Measurements from ENCODE around the gene SHKBP1. TPM values are rescaled to one million over a fixed set of nuclear protein-coding genes. Genes with fewer than 3 reads are reported as not detected.

SHKBP1 gene
- total RNA-seq, 1 donor from 2014 or later = 192 TPM

DNA sequence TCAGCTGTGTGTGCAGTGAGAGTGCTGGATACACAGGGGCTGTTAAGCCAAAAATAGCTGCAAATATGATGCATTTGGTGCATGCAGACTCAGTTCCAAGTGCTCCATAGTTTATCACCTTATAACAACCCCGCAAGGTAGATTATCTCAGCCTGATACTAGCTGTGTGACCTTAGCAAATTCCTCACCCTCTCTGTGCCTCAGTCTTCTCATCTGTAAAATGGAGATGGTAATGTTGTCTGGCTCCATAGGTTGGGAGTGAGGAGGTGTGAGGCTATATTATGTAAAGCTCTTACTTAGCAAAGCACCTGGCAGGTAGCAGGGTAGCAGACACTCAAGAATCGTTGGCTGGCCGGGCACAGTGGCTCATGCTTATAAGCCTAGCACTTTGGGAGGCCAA lies 23.8 kb upstream of the SHKBP1 start:
- intact Hi-C loops (cut with DNase I) = no loop called here
- TF ChIP-seq, protein P1, sequence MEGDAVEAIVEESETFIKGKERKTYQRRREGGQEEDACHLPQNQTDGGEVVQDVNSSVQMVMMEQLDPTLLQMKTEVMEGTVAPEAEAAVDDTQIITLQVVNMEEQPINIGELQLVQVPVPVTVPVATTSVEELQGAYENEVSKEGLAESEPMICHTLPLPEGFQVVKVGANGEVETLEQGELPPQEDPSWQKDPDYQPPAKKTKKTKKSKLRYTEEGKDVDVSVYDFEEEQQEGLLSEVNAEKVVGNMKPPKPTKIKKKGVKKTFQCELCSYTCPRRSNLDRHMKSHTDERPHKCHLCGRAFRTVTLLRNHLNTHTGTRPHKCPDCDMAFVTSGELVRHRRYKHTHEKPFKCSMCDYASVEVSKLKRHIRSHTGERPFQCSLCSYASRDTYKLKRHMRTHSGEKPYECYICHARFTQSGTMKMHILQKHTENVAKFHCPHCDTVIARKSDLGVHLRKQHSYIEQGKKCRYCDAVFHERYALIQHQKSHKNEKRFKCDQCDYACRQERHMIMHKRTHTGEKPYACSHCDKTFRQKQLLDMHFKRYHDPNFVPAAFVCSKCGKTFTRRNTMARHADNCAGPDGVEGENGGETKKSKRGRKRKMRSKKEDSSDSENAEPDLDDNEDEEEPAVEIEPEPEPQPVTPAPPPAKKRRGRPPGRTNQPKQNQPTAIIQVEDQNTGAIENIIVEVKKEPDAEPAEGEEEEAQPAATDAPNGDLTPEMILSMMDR (IDR thresholded peaks at IDR 0.05) = no peak
- no peaks in the 10 kb centered on the region for H3K4me1 ChIP-seq
- H3K27me3 ChIP-seq = no peaks in the 10 kb centered on the region
- DNase-seq (ENCODE audit: low spot score in 2 of 2) = no peak
- no peaks in the 10 kb centered on the region for H3K9me3 ChIP-seq
- no peak overlapping the region for H3K27ac ChIP-seq
- no peak overlapping the region for H3K4me3 ChIP-seq
- H3K36me3 ChIP-seq = no peaks in the 10 kb centered on the region

DNA sequence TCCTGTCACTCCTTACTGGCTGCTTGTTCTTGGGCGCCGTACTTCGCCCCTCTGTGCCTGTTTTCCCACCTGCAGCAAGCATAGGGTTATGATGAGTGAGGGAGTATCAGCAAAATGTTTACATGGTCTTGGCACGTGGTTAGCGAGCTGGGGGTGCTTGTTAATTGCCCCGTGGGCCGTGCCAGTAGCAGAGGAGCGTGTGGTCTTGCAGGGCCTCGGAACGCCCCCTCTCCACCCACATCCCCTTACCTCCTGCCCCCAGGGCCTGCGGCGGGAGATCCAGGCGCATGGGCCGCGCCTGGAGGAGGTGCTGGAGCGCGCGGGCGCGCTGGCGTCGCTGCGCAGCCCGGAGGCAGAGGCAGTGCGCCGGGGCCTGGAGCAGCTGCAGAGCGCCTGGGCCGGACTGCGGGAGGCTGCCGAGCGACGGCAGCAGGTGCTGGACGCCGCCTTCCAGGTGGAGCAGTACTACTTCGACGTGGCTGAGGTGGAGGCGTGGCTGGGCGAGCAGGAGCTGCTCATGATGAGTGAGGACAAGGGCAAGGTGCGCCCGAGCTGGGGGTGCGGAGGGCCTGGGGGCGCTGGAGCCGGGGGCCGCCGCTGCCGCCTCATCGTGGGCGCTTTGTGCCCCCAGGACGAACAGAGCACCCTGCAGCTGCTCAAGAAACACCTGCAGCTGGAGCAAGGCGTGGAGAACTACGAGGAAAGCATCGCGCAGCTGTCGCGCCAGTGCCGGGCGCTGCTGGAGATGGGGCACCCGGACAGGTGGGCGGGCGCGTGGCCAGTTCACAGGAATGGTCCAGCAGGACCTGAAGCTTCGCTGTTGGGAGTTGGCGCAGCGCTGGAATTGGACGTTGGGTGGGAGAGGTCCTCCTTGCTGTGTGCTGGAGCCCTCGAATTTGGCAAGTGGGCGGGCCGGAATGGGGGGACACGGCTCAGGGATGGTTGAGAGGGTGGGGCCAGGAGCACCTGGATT lies 22.5 kb upstream of the SHKBP1 start:
- intact Hi-C loops (cut with DNase I) = no loop called here
- Histone ChIP-seq H3K9me3 (no peaks in the 10 kb centered on the region), H3K4me3 (no peak overlapping the region), H3K4me1 (no peaks in the 10 kb centered on the region), H3K27me3 (no peaks in the 10 kb centered on the region), H3K36me3 (no peaks in the 10 kb centered on the region), H3K27ac (no peak overlapping the region)
- TF ChIP-seq, protein P1 (IDR thresholded peaks at IDR 0.05) = no peak
- DNase-seq (ENCODE audit: low spot score in 2 of 2) = no peak

DNA sequence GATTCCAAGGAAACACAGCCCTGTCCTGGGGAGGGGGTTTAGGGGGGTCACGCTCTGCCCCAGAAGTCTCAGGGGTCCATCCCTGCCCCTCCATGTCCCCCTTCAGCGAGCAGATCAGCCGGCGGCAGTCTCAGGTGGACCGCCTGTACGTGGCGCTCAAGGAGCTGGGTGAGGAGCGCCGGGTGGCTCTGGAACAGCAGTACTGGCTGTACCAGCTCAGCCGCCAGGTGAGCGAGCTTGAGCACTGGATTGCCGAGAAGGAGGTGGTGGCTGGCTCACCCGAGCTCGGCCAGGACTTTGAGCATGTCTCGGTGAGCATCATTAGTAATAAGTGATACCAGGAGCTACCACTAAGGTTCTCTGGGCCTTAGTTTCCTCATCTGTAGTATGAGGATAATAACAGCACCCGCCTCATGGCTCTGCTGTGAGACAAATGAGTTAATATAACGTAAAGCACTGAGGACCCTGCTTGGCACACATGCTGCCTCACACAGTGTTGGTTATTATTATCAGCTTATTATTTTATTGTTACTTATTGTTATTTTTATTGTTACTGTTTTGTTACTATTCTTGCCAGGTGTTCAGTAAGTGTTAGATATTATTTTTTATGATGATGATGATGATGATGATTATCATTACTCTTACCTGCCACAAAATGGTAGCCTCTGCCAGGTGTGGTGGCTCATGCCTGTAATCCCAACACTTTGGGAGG lies 20.5 kb upstream of the SHKBP1 start:
- no peaks in the 10 kb centered on the region for H3K9me3 ChIP-seq
- TF ChIP-seq, protein P1 (IDR thresholded peaks at IDR 0.05) = no peak
- intact Hi-C loops (cut with DNase I) = no loop called here
- H3K4me1 ChIP-seq = no peaks in the 10 kb centered on the region
- no peaks in the 10 kb centered on the region for H3K27me3 ChIP-seq
- DNase-seq (ENCODE audit: low spot score in 2 of 2) = no peak
- H3K4me3 ChIP-seq = no peak overlapping the region
- H3K36me3 ChIP-seq = no peaks in the 10 kb centered on the region
- no peak overlapping the region for H3K27ac ChIP-seq

DNA sequence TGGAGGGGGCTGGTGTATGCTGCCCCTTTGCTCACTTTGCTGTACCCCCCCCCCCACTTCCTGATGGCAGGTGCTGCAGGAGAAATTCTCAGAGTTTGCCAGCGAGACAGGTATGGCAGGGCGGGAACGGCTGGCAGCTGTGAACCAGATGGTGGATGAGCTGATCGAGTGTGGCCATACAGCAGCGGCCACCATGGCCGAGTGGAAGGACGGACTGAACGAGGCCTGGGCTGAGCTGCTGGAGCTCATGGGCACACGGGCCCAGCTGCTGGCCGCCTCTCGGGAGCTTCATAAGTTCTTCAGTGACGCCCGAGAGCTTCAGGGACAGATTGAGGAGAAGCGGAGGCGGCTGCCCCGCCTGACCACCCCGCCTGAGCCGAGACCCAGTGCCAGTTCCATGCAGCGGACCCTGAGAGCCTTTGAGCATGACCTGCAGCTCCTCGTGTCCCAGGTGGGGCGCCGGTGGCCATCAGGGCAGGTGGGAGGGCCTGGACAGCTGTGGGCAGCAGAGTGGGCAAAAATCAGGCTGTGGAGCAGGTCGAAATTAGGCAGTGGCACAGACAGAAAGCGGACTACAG lies 19.6 kb upstream of the SHKBP1 start:
- H3K27ac ChIP-seq = no peak overlapping the region

DNA sequence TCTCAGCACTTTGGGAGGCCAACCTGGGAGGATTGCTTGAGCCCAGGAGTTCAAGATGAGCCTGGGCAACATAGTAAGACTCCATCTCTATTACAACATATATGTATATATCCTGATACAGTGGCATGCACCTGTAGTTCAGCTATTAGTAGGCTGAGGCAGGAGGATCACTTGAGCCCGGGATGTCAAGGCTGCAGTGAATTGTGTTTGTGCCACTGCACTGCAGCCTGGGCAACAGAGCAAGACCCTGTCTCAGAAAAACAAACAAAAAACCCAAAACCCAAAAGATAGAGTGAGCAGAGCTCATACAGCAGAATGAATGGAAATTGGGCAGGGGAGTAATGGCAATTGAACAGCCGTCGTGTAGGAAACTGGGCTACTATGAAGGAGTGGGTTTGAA lies 17.3 kb upstream of the SHKBP1 start:
- no peaks in the 10 kb centered on the region for H3K27me3 ChIP-seq
- no peak overlapping the region for H3K4me3 ChIP-seq
- H3K4me1 ChIP-seq = no peaks in the 10 kb centered on the region
- no peaks in the 10 kb centered on the region for H3K36me3 ChIP-seq
- no peak for DNase-seq (ENCODE audit: low spot score in 2 of 2)
- no peak overlapping the region for H3K27ac ChIP-seq
- no peaks in the 10 kb centered on the region for H3K9me3 ChIP-seq
- intact Hi-C loops (cut with DNase I) = no loop called here
- TF ChIP-seq, protein P1 (IDR thresholded peaks at IDR 0.05) = no peak

More for the DNA sequence above, 19.6 kb upstream of the SHKBP1 start:
- intact Hi-C loops (cut with DNase I) = no loop called here
- Histone ChIP-seq H3K4me3 (no peak overlapping the region), H3K36me3 (no peaks in the 10 kb centered on the region), H3K27me3 (no peaks in the 10 kb centered on the region), H3K9me3 (no peaks in the 10 kb centered on the region), H3K4me1 (no peaks in the 10 kb centered on the region)
- TF ChIP-seq, protein P1 (IDR thresholded peaks at IDR 0.05) = no peak
- DNase-seq (ENCODE audit: low spot score in 2 of 2) = no peak
